NT2/D1 (cell line): ENCODE results near the gene VENTX.

Source experiments
- SUZ12 ChIP-seq: IDR thresholded peaks from 2 replicates; pipeline ENCODE4 v1.6.1; 2011; ENCODE audit not compliant: insufficient read length, insufficient read depth; ENCODE audit errors: extremely low read depth
- YY1 ChIP-seq: IDR thresholded peaks from 2 replicates; pipeline ENCODE4 v1.6.1; 2011; ENCODE audit not compliant: insufficient read length, insufficient read depth
- ZNF274 ChIP-seq: IDR thresholded peaks from 2 replicates; pipeline ENCODE4 v1.6.1; 2011; ENCODE audit warnings: mild to moderate bottlenecking, low read depth, low read length

DNA sequence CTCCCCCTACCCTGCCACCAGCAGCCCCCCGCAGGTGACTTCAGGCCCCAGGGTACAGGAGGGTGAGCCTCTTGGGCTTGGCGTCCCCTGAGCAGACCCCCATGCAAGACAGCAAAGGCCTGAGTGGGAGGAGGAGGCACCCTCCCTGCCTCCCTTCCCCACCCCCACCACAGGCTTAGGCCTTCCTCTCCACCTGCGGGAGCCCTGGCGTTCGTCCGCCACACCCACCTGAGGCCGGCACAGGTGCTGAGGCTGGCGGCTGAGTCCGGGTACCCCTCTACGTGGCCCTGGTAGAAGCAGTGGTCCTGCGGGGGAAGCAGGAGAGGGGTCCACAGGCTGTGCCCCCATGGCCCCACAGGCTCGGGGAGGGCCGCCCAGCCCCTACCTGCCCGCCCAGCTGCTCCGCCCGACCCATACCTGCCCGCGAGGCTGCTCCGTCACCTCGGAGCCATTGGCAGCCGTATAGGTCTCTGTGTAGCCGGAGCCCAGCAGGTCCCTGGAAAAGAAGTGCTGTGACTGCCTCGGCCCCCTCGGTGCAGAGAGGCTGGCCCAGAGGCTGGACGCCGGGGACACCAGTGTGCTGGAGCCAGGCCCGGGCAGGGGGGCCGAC lies 36.0 kb downstream of the VENTX start:
- TF ChIP-seq YY1 (no peak), SUZ12 (no peak), ZNF274 (no peak)
